Choroid plexus epithelial cell (primary cell): Measurements from ENCODE around the gene CHRNA7.

ENCODE experiments used
- DNase-seq: peaks from one replicate; pipeline ENCODE4 v3.0.0-alpha.2; 2010; ENCODE audit warnings: low read depth
- H3K4me3 ChIP-seq: 2 replicates; pipeline ENCODE4 v1.5.1; 2011; ENCODE audit warnings: low read depth, mild to moderate bottlenecking, control low read depth, low read length, moderate library complexity
- CTCF ChIP-seq: conservative IDR thresholded peaks from 2 replicates; pipeline ENCODE4 v1.5.1; 2011; ENCODE audit warnings: low read depth, mild to moderate bottlenecking, control low read depth, inconsistent platforms, low read length, moderate library complexity

Gene CHRNA7

GRCh38 chr15:32107477-32108080, 77.3 kb downstream of the CHRNA7 start:
- no peak for DNase-seq
- no peak for TF ChIP-seq CTCF

GRCh38 chr15:32108661-32109060, 78.3 kb downstream of the CHRNA7 start:
- no peak for DNase-seq
- TF ChIP-seq CTCF: no peak
- H3K4me3 ChIP-seq: no peak overlapping the region

More at GRCh38 chr15:32107477-32108080, 77.3 kb downstream of the CHRNA7 start:
- no peak overlapping the region for H3K4me3 ChIP-seq

GRCh38 chr15:32112101-32112500, 81.8 kb downstream of the CHRNA7 start:
- no peak for DNase-seq
- no peak overlapping the region for H3K4me3 ChIP-seq
- no peak for TF ChIP-seq CTCF

- H3K4me3 ChIP-seq: no peak overlapping the region
- no peak for DNase-seq
- TF ChIP-seq CTCF: no peak
These were observed 82.9 kb downstream of the CHRNA7 start for GRCh38 chr15:32113224-32113623.

- TF ChIP-seq CTCF: no peak
- no peak overlapping the region for H3K4me3 ChIP-seq
- DNase-seq: no peak
These were observed 86.8 kb downstream of the CHRNA7 start for GRCh38 chr15:32117122-32117521.

- no peak for TF ChIP-seq CTCF
- no peak for DNase-seq
- H3K4me3 ChIP-seq: no peak overlapping the region
These were observed 89.0 kb downstream of the CHRNA7 start for GRCh38 chr15:32119286-32119685.

- H3K4me3 ChIP-seq: no peak overlapping the region
- no peak for TF ChIP-seq CTCF
- DNase-seq: no peak
These were observed 89.5 kb downstream of the CHRNA7 start for GRCh38 chr15:32119694-32120330.
